Spleen (tissue), 7 donors: ENCODE results near the gene ZNF566.

ENCODE experiments used
- CTCF ChIP-seq, 11 experiments: fragments of 200-600 bp in 7 of 11; fragments of 450-650 bp in 4 of 11; sonication (generic) in 4 of 11; IDR thresholded peaks in 8 of 11; conservative IDR thresholded peaks in 3 of 11; 1 replicate in 7 of 11; 2 replicates in 4 of 11; pipeline versions ENCODE4 v1.4.0 to v1.8.0; 2016 to 2021; ENCODE audit warnings: antibody characterized with exemption in 11 of 11, inconsistent platforms in 4 of 11, mild to moderate bottlenecking in 1 of 11
- POLR2AphosphoS5 ChIP-seq, 3 donors: sonication (generic); formaldehyde crosslinking; IDR thresholded peaks; one replicate each; pipeline ENCODE4 v1.5.1; 2017; ENCODE audit warnings: antibody characterized with exemption in 3 of 3
- donor health status: DM: no; HTN: no; CAD: no; lungs with moderate emphysema.
- donor health status: DM: no; HTN: no; CAD: no.
- donor health status: DM: no; HTN: no; CAD: no.

- no peak for TF ChIP-seq CTCF (IDR thresholded peaks at IDR 0.05 in 8 of 11, conservative IDR thresholded peaks at IDR 0.05 in 3 of 11)
- TF ChIP-seq POLR2AphosphoS5 (IDR thresholded peaks at IDR 0.05): no peak
Measured at GRCh38 chr19:36524617-36525016, 35.3 kb upstream of the ZNF566 start.
